Measurements from ENCODE around the gene TLE4. TPM values are rescaled to one million over a fixed set of nuclear protein-coding genes. Genes with fewer than 3 reads are reported as not detected.
"Not testable (repeated sequence)": the region's sequence is repeated elsewhere in the genome, so short reads cannot be mapped to it uniquely, and the experiment has no call there.

TLE4 gene
- total and polyA plus RNA-seq, 4 donors: 33.4 to 57.9 (median 50.2) TPM

DNA sequence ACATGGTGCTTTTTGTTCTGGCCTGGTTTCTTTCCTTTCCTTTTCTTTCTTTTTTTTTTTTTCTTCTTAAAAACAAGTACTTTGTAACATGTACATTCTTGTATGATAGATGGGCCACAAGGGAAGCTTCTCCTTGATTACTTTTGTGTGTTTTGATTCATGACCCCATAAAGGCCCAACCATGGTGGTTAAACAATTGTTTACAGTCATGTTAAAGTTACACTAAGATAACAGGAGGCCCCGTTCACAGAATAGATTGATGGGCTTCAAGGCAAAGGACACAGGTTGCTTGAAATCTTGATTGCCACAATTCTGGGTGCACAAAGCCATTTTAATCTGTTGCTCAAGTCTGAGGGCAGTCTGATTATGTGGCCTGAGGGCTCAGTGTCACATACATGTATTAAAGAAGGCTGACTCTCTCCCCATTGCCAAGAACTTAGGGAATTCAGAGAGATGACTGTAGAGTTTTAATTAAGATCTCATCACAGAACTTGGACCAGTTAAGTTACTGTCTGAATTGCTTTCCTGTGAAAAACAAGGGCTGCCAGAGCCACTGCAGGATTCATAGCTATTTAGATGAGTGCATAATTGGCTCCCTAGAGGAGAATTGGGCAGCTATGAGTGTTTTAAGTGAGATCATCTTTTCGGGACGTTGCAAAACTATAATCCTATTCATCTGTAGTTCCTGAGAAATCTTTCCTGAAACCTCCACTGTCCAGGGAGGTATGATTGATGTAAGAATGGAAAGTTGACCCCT lies 163.4 kb downstream of the TLE4 start:
- no peaks in the 10 kb centered on the region for H3K9me3 ChIP-seq (ENCODE audit: control insufficient read depth, insufficient read depth, low read length)
- 29% methylated on average over 1 of the region's 3 CpGs for WGBS (ENCODE audit: insufficient coverage)
- H3K4me3 ChIP-seq (ENCODE audit: low read depth, low read length): no peak overlapping the region
- H3K4me1 ChIP-seq (ENCODE audit: control insufficient read depth, insufficient read depth, low read length): no peaks in the 10 kb centered on the region
- no peak overlapping the region for H3K27ac ChIP-seq (ENCODE audit: low read depth, low read length)
- DNase-seq (ENCODE audit: low read depth in 4 of 6, low spot score in 6 of 6): peak in 1 of 6 donors; percentile 48
- H3K27me3 ChIP-seq (ENCODE audit: control insufficient read depth, insufficient read depth, low read length): no peaks in the 10 kb centered on the region
- no peaks in the 10 kb centered on the region for H3K36me3 ChIP-seq (ENCODE audit: control insufficient read depth, insufficient read depth, low read length)

GRCh38 chr9:79736051-79736450 lies 164.3 kb downstream of the TLE4 start:
- Histone ChIP-seq H3K4me3 (ENCODE audit: low read depth, low read length) (no peak overlapping the region), H3K9me3 (ENCODE audit: control insufficient read depth, insufficient read depth, low read length) (no peaks in the 10 kb centered on the region), H3K4me1 (ENCODE audit: control insufficient read depth, insufficient read depth, low read length) (no peaks in the 10 kb centered on the region), H3K27me3 (ENCODE audit: control insufficient read depth, insufficient read depth, low read length) (no peaks in the 10 kb centered on the region), H3K27ac (ENCODE audit: low read depth, low read length) (no peak overlapping the region), H3K36me3 (ENCODE audit: control insufficient read depth, insufficient read depth, low read length) (no peaks in the 10 kb centered on the region)
- DNase-seq (ENCODE audit: low read depth in 4 of 6, low spot score in 6 of 6): no peak
- WGBS (ENCODE audit: insufficient coverage): 96% methylated on average over 5 of the region's 5 CpGs

DNA sequence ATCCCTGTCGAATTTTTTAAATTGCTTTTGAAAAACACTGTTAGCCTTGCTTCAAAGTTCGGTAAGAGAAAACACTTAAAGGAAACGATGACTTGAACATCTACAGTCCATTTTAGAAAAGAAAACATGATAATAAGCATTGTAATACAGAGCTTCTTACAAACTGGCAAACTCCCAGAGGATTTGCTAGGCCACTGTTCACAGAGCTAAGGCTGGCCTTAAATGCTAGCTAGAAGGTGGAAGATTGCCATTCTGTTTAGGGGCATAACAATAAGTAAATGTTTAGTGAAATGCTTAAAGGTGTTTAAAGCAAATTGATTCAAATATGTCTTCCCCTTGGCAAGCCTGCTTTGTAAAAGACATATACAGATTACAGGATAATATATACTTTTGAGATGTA lies 169.6 kb downstream of the TLE4 start:
- peaks cover 6% of the 10 kb centered on the region for H3K4me1 ChIP-seq (ENCODE audit: control insufficient read depth, insufficient read depth, low read length)
- H3K27ac ChIP-seq (ENCODE audit: low read depth, low read length): no peak overlapping the region
- H3K4me3 ChIP-seq (ENCODE audit: low read depth, low read length): no peak overlapping the region
- no peaks in the 10 kb centered on the region for H3K9me3 ChIP-seq (ENCODE audit: control insufficient read depth, insufficient read depth, low read length)
- no peaks in the 10 kb centered on the region for H3K36me3 ChIP-seq (ENCODE audit: control insufficient read depth, insufficient read depth, low read length)
- no CpG with 5 or more reads among the region's 3 CpGs for WGBS (ENCODE audit: insufficient coverage)
- no peaks in the 10 kb centered on the region for H3K27me3 ChIP-seq (ENCODE audit: control insufficient read depth, insufficient read depth, low read length)
- DNase-seq (ENCODE audit: low read depth in 4 of 6, low spot score in 6 of 6): peak in 2 of 6 donors; percentile 14 to 49

GRCh38 chr9:79742110-79742721 lies 170.5 kb downstream of the TLE4 start:
- no peaks in the 10 kb centered on the region for H3K36me3 ChIP-seq (ENCODE audit: control insufficient read depth, insufficient read depth, low read length)
- no peak overlapping the region for H3K4me3 ChIP-seq (ENCODE audit: low read depth, low read length)
- no peaks in the 10 kb centered on the region for H3K27me3 ChIP-seq (ENCODE audit: control insufficient read depth, insufficient read depth, low read length)
- peak overlapping the region; percentile 17 for H3K27ac ChIP-seq (ENCODE audit: low read depth, low read length)
- H3K9me3 ChIP-seq (ENCODE audit: control insufficient read depth, insufficient read depth, low read length): no peaks in the 10 kb centered on the region
- WGBS (ENCODE audit: insufficient coverage): 34% methylated on average over 3 of the region's 4 CpGs
- DNase-seq (ENCODE audit: low read depth in 4 of 6, low spot score in 6 of 6): peak; percentile 50 to 95 (median 62)
- H3K4me1 ChIP-seq (ENCODE audit: control insufficient read depth, insufficient read depth, low read length): peaks cover 6% of the 10 kb centered on the region

DNA sequence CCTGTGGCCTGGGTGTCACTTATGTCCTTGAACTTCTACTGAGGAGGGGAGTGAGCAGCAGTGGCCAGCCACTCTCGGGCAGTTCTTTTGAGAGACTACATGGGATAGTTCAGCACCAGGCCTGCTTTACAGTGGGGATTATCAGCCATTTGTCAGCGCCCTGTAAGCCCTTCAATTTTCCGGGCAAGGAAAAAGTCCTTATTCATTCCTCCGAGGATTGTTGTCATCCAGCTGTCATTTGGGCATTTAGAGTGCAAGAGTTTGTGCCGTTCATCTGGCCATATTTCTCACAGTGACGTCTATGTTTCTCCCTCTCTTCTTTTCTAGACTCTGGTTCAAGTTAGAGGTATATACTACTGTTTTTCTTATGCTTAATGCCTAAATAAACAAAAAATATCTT lies 172.8 kb downstream of the TLE4 start:
- Histone ChIP-seq H3K27me3 (ENCODE audit: control insufficient read depth, insufficient read depth, low read length) (no peaks in the 10 kb centered on the region), H3K36me3 (ENCODE audit: control insufficient read depth, insufficient read depth, low read length) (no peaks in the 10 kb centered on the region), H3K4me3 (ENCODE audit: low read depth, low read length) (no peak overlapping the region), H3K4me1 (ENCODE audit: control insufficient read depth, insufficient read depth, low read length) (peaks cover 6% of the 10 kb centered on the region), H3K27ac (ENCODE audit: low read depth, low read length) (no peak overlapping the region), H3K9me3 (ENCODE audit: control insufficient read depth, insufficient read depth, low read length) (no peaks in the 10 kb centered on the region)
- no peak for DNase-seq (ENCODE audit: low read depth in 4 of 6, low spot score in 6 of 6)
- WGBS (ENCODE audit: insufficient coverage): no CpG with 5 or more reads among the region's 6 CpGs

- Histone ChIP-seq H3K9me3 (ENCODE audit: control insufficient read depth, insufficient read depth, low read length) (no peaks in the 10 kb centered on the region), H3K4me3 (ENCODE audit: low read depth, low read length) (no peak overlapping the region), H3K4me1 (ENCODE audit: control insufficient read depth, insufficient read depth, low read length) (peaks cover 6% of the 10 kb centered on the region), H3K27ac (ENCODE audit: low read depth, low read length) (no peak overlapping the region), H3K36me3 (ENCODE audit: control insufficient read depth, insufficient read depth, low read length) (no peaks in the 10 kb centered on the region), H3K27me3 (ENCODE audit: control insufficient read depth, insufficient read depth, low read length) (no peaks in the 10 kb centered on the region)
- no peak for DNase-seq (ENCODE audit: low read depth in 4 of 6, low spot score in 6 of 6)
- WGBS (ENCODE audit: insufficient coverage): 100% methylated on average over 1 of the region's 4 CpGs
These were observed 174.1 kb downstream of the TLE4 start for GRCh38 chr9:79745752-79746336.

DNA sequence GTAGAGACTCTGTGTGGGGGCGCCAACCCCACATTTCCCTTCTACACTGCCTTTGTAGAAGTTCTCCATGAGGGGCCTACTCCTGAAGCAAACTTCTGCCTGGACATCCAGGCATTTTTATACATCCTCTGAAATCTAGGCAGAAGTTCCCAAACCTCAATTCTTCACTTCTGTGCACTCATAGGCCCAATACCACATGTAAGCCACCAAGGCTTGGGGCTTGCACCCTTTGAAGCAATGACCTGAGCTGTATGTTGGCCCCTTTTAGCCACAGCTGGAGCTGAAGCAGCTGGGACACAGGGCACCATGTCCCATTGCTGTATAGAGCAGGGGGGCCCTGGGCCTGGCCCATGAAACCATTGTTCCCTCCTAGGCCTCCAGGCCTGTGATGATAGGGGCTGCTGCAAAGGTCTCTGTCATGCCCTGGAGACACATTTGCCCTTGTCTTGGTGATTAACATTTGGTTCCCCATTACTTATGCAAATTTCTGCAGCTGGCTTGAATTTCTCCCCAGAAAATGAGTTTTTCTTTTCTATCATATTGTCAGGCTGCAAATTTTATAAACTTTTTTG lies 180.2 kb downstream of the TLE4 start:
- 100% methylated on average over 1 of the region's 1 CpG for WGBS (ENCODE audit: insufficient coverage)
- H3K4me3 ChIP-seq (ENCODE audit: low read depth, low read length); H3K36me3 ChIP-seq (ENCODE audit: control insufficient read depth, insufficient read depth, low read length); H3K4me1 ChIP-seq (ENCODE audit: control insufficient read depth, insufficient read depth, low read length); H3K27ac ChIP-seq (ENCODE audit: low read depth, low read length); DNase-seq (ENCODE audit: low read depth in 4 of 6, low spot score in 6 of 6); H3K27me3 ChIP-seq (ENCODE audit: control insufficient read depth, insufficient read depth, low read length); H3K9me3 ChIP-seq (ENCODE audit: control insufficient read depth, insufficient read depth, low read length): not testable (repeated sequence)

- 50% methylated on average over 1 of the region's 2 CpGs for WGBS (ENCODE audit: insufficient coverage)
These were observed 184.6 kb downstream of the TLE4 start for GRCh38 chr9:79756414-79756813.

GRCh38 chr9:79757074-79757473 lies 185.3 kb downstream of the TLE4 start:
- Histone ChIP-seq H3K27me3 (ENCODE audit: control insufficient read depth, insufficient read depth, low read length) (no peaks in the 10 kb centered on the region), H3K27ac (ENCODE audit: low read depth, low read length) (no peak overlapping the region), H3K36me3 (ENCODE audit: control insufficient read depth, insufficient read depth, low read length) (no peaks in the 10 kb centered on the region), H3K9me3 (ENCODE audit: control insufficient read depth, insufficient read depth, low read length) (peaks cover 4% of the 10 kb centered on the region), H3K4me1 (ENCODE audit: control insufficient read depth, insufficient read depth, low read length) (no peaks in the 10 kb centered on the region), H3K4me3 (ENCODE audit: low read depth, low read length) (no peak overlapping the region)
- DNase-seq (ENCODE audit: low read depth in 4 of 6, low spot score in 6 of 6): no peak

More at GRCh38 chr9:79756414-79756813, 184.6 kb downstream of the TLE4 start:
- H3K4me1 ChIP-seq (ENCODE audit: control insufficient read depth, insufficient read depth, low read length): no peaks in the 10 kb centered on the region
- H3K9me3 ChIP-seq (ENCODE audit: control insufficient read depth, insufficient read depth, low read length): peaks cover 7% of the 10 kb centered on the region
- H3K4me3 ChIP-seq (ENCODE audit: low read depth, low read length): no peak overlapping the region
- no peak overlapping the region for H3K27ac ChIP-seq (ENCODE audit: low read depth, low read length)
- H3K27me3 ChIP-seq (ENCODE audit: control insufficient read depth, insufficient read depth, low read length): no peaks in the 10 kb centered on the region
- DNase-seq (ENCODE audit: low read depth in 4 of 6, low spot score in 6 of 6): no peak
- no peaks in the 10 kb centered on the region for H3K36me3 ChIP-seq (ENCODE audit: control insufficient read depth, insufficient read depth, low read length)
